ENCODE data around the gene TTC23L.

The TTC23L gene

DNA sequence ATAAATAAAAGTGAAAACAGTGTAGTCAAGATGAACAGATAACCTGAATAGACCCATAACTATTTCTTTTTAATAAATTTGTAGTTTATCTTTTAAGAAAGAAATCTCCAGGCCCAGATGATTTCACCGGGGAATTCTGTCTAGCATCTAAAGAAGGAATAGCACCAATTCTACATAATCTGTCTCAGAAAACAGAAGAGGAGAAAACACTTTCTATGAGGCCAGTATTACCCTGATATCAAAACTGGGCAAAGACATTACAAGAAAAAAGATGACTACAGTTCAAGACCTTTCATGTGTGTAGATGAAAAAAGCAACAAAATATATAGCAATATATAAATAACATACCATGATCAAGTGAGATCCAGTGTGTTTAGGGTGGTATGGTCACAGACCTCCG is 31.4 kb downstream of the TTC23L start:
- no peak for DNase-seq (ENCODE audit: low read depth)

DNA sequence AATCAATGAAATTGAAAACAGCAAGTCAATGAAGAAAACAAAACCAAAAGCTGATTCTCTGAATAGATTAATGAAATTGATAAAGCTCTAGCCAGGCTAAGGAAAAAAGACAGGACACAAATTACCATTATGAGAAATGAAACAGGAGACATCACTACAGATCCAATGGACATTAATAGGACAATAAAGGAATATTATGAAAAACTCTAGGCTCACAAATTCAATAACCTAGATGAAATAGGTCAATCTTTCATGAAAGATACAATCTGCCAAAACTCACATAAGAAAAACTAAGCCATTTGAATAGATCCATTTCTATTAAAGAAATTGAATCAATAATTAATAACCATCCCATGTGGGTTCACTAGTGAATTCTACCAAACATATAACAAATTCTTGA is 37.3 kb downstream of the TTC23L start:
- no peak for DNase-seq (ENCODE audit: low read depth)

DNA sequence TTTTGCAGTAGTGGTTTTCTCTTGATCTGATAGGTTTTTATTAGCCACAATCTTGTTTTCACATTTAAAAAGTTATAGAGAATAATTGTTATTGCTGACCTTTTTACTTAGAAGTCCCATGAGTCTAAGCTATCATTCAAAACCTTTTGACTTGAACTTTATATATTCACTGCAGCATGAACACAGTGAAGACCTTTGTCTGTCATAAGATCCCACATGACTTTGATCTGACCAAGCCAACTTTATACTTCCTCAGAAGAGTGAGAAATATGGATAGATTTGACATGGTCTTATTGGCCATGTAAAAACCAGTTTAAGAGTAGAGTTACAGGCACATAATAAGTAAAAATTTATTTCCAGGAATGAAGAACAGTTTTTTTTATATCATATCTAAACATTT is 42.3 kb downstream of the TTC23L start:
- DNase-seq (ENCODE audit: low read depth) = no peak

DNA sequence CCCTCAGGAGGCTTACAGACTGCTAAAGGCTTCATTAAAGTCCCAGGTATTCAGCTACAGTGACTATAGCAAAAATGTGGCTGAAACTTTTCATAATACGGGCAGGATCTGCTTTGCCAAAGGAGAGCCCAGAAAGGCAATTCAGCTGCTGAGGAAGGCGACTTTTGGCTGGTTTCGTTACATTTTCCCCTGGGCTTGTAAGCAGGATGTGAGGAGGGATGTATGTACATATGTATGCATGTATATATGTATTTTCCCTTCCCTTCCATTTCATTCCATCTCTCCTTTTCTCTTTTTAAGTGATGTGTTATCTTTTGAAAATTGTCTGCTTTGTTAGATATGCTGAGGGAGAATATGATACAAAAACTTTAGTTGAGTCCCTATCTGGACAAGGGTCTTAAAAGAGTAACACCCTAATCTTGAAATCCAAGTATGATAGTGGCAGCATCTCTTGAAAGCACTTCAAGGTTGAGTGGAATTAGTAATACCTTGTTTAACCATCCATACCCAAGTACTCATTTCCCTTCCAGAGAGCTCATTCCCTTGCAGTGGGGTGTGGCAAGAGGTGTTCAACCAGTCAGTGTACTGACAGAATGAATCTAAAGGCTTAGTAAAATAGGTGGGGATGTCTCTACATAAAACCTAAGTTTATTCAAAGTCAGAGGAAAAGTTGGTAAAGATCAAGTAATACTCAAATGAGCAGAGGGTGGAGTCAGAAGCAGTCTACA is 47.6 kb downstream of the TTC23L start:
- DNase-seq (ENCODE audit: low read depth) = no peak

DNA sequence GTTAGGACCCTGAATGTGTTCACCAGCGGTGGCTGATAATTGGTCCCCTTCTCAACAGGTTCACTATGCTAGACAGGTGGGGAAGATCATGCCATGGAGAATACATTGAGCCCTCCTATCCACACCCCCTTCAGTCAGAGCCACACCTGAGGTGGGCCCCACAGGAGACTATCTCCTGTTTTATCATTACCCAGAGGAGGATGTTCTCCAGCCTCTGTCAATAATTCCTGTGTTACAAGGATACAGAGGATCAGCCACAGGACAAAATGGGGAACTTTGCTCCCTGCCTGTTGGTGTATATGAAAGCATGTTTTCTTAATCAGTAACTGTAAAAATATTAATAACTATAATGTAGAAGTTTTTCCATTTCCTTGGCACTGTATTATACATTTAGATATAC is 50.4 kb downstream of the TTC23L start:
- DNase-seq (ENCODE audit: low read depth) = no peak

DNA sequence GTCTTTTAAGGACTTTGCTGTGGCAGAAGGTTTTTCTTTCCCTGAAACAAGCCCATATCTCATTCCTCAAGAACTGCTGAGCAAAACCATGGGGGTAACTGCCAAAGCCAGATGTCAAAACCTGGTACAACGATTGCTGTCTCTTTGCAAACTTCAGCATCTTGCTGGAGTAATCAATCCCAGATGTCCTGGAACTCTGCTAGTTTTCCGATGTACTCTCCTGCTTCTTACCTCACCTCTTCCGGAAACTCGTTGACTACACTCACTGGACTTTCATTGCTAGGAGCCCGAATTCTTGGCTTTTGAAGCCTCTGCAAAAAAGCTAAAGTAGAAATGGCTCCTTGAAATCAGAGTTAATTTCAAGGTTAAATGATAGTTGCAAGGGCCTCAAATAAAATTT is 53.0 kb downstream of the TTC23L start:
- DNase-seq (ENCODE audit: low read depth) = no peak

DNA sequence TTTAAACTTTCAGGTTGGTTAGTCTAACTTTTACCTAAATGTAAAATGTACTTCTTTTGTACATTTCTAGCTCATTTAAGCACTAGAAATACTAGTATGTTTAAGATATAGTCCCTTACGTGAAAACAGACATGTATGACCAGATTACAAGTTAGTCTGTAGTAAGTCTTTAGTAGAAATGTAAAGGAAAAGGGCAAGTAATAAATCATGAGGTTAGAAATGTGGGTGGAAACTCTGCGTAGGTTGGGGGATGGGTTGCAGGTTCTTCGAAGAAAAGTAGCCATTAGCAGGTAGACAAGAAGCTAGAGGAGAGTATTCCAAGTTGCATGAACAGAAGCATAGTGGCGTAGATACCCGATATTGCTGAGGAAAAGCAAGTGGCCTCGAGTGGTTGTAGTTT is 53.5 kb downstream of the TTC23L start:
- DNase-seq (ENCODE audit: low read depth) = no peak

DNA sequence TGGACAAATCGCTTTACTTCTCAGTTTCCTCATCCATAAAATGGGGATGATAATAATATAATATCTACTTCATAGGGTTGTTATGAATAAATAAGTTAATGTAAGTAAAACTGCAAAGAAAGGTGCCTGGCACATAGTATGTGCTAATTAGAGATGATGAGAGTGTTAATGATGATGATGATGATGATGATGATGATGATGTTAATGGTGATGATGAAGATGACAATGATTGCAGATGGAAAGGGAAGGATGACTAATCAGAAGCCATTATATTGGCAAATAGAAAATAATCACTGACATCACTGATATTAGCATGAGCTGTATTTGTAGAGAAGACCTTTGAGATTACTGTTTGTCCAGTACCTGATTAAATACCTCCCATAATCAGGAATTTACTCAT is 55.8 kb downstream of the TTC23L start:
- DNase-seq (ENCODE audit: low read depth) = no peak

DNA sequence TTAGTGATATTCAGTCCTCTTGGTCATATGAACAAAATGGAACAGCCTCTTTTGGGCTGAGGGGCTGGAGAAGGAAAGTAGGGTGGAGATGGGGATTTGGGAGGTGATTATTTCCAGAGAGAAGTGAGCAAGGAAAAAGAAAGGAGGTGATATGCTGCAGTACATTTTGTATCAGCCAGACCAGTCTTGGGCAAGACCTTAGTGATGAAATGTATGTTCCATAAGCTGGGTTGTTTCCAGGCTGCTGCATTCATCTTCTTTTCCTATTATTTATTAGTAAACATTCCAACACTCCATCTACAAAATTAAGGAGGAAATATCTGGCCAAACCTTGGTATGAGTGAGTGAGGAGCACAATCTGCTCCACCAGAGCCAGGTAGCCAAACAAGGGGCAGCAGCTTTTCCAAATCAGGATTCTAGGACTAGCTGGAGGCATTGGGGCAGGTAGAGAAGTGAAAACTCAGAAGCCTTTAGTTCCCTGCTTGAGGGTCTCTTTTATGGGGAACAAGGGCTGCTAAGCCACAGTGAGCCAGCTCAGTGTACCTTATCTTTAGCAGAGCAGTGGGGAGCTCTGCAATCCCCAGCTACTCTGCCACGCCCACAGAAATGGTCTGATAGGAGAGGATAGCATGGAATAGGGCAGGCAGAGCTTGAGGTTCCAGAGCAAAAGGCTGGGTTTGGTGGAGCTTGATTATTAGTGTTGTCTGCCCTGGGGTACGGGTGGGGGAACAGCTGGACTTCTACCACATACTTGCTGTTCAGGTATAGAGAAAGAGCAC is 56.9 kb downstream of the TTC23L start:
- no peak for DNase-seq (ENCODE audit: low read depth)

DNA sequence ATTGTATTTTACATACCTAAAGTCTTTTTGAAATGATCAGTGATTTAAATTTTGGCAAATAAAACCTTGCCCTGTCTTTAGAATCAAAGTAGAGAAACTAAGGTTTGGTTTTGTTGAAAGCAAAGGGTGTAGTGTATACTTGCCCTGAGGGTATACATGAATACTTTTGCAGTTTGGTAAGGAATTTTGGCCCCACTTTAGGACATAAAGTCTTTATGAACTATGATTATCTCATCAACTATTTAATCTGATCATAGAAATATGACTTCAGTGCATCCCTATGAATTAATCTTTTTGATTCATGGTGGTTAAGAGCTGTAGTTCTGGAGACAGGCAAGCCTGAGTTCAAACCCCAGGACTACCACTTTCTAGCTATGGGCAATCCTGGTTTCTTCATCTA is 58.7 kb downstream of the TTC23L start:
- no peak for DNase-seq (ENCODE audit: low read depth)

DNA sequence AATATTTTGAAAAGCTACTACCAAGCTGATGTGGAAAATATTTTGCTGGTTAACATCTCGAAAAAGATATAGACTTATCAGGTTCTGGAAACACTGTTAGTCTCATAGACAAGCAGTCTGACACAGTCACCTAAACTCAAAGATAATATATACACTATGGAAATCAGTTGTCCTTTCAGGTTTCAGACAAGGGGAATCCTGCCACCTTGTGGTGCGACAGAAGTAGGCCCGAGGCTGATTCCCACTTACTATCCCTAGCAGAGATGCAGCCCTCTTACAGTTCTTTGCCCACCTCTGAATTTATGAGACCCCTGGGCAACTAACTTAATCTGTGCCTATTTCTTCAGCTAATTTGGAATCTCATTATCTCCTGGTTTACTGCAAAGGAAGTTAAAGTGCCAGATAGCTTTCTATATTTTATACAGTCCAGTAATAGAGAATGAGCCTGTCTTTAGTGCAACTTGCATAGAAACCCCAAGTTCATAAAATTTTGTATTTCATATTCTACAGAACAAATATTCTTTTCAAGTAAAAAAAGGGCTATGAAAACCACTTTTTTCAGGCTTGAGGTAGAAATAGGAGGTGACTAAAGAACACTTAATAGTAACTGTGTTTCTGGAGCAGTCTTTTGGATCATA is 59.4 kb downstream of the TTC23L start:
- DNase-seq (ENCODE audit: low read depth) = peak; percentile 46

DNA sequence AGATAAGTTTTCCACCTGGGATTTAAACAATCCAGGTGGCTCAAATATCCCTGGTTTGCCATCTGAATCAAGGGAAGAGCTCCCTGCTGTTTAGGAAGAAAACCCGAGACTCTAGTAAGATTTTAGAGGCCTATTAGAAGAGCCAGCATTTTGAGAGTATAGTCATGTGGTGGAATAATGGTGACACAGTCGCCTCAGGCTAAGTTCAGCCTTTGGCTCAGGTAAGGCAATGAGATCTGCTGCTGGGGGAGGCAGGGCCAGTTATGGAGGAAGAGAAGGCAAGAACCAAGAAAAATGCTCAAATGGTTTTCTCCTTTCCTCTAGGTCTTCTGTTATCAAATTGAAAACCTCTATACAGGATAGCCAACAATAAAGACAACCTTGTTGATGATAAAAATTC is 60.1 kb downstream of the TTC23L start:
- DNase-seq (ENCODE audit: low read depth) = no peak

DNA sequence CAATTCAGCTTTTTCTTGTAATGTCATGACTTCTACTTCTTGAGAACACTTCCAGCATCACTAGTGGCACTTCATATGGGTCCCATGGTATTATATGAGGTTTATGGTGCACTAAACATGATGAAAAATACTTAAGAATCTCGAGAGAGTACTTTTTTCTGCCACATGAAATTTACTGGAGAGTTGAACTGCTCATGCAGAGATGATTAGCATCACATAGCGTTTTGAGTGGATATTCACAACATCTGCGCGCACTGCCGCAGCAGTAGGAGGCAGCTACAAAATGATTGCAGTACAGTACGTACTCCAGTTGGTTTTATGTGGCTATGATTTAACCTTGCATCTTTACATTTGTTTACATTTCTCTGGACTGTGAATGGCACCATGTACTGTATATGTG is 61.7 kb downstream of the TTC23L start:
- DNase-seq (ENCODE audit: low read depth) = no peak

DNA sequence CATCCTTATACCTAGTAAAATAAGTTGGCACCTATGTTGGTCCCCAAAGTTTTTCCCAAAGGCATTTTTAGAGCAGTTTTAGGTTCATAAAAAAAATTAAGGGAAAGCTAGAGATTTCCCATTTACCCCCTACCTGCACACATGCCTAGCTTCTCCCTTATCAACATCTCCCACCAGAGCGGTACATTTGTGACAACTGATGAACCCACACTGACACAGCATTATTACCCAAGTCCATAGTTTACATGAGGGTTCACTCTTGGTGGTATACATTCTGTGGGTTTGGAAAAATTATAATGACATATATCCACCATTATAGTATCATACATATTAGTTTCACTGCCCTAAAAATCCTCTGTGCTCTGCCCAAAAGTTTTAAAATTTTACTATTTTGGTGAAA is 64.3 kb downstream of the TTC23L start:
- no peak for DNase-seq (ENCODE audit: low read depth)

DNA sequence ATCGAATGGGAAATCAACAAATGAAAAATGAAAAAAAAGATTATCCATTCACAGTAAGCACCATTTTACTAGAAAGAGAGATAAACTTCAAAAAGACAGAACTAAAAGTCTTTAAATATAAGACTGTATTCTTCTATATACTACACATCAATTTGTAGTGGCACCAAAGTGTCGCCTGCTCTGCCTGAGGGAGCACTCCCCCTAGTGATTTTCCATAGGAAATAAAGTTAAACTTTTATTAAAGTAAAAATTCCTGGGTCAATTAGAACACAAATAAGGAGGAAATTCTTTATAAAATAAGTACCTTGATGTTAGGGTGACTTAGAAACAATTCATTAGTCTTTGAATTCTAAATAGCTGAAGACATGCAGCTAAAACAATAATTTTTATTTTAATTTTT is 66.6 kb downstream of the TTC23L start:
- no peak for DNase-seq (ENCODE audit: low read depth)

DNA sequence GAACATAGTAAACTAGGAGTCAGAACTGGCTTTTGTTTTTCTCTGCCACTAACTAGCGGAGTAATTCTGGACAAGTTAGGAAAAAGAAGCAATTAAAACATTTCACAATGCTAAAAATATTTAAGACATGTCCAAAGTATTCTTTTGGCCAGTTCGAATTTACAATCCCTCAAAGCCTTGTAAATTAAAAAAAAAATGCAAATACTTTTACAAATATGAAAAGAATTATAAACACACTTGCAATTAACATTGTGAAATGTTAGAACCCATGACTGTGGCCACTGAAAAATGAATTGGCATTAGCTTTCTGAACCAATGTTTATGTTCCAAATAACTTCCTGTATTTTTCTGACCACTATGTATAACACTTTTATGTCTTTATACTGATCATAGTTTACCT is 74.1 kb downstream of the TTC23L start:
- DNase-seq (ENCODE audit: low read depth) = no peak

DNA sequence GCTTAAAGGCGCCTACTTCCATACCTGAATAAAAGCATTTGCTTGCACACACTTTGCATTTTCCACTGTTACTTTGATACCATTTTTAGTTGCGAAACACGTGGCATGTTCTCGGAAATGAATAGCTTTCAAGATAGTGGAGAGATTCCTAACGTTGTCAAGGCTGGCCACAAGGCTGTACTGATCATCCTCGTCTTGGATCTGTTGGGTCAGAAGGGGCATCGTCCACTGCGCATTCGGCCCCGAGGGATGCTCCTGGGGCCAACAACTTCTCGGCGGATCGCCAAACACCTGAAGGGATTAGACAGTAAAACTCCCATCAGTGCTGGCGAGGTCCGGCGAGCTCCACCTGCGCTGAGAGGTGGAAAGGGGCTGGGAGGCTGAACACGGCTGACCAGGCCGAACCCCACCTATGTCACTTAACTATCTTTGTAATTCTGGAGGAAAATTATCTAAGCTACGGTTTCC is 75.7 kb downstream of the TTC23L start:
- no peak for DNase-seq (ENCODE audit: low read depth)

DNA sequence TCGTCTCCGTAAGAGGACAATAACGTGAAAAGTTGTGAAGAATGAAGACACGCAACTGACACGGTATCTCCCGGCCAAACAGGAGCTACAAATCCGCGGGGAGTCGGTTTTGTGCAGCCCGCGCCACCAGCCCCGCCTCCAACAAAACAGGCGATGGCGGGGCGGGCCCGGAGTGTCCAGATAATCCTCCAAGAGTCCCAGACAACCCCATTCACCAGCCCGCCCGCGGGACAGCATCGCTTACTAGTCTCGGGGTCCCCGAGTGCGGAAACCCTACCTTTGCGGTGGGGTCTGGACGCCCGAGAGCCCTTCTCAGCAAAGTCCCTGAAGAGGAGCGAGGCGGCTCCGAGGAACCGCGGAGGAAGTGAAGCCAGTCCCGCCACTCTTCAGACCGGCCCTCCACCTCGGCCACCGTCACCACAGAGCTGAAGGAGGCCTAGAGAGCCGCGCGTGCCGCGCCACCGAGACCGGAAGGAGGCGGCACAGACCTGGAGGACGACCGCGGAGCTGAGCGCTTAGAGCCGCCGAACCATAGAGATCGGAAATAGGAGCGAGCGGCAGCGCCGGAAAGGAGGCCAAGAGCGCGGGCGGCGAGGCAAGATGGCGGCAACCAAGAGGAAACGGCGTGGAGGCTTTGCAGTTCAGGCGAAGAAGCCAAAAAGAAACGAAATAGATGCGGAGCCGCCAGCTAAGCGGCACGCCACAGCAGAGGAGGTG is 76.3 kb downstream of the TTC23L start, which contains the start of the genes BRIX1 and RAD1:
Gene BRIX1 (plus strand): TSS at position 573 of the 717 bp plus-strand sequence. CDS start 28 bp downstream, at position 601.
Gene RAD1 (minus strand): TSS at position 366 of the 717 bp plus-strand sequence. CDS start 612 bp downstream, outside the sequence.
- peak; percentile 94 for DNase-seq (ENCODE audit: low read depth)

DNA sequence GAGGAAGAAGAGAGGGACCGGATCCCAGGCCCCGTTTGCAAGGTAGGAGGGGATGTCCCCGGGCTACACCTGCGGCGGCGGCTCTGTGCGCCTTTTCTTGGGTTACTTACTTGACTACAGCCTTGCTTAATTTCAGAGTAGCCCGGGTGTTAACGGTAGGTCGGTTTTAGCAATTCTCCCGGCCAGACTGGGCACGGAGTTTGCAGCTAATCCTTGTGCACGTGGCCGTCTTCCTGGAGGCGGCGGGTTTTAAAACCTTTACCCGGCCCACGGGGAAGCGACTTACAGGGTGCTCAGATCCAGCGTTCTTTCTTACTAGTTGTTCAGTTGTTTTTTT is 76.9 kb downstream of the TTC23L start:
- peak; percentile 11 for DNase-seq (ENCODE audit: low read depth)

DNA sequence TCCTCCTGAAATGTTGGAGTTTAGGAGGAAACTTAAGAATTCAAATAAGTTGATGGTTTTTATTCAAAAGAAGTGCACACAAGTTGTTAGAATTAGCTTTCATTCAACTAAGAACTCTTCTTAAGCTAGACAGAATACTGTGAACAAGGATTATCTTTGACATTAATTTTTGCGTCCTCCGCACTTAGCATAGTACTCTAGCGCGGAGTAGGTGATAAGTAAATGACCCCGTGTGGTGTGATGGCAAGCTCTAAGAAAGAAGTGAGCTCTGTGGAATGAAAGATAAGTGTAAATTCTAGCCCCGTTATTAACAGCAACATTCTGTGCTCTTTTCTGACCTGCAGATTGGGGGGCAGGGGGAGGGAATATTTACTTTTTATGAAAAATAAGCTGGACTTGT is 77.6 kb downstream of the TTC23L start:
- no peak for DNase-seq (ENCODE audit: low read depth)

DNA sequence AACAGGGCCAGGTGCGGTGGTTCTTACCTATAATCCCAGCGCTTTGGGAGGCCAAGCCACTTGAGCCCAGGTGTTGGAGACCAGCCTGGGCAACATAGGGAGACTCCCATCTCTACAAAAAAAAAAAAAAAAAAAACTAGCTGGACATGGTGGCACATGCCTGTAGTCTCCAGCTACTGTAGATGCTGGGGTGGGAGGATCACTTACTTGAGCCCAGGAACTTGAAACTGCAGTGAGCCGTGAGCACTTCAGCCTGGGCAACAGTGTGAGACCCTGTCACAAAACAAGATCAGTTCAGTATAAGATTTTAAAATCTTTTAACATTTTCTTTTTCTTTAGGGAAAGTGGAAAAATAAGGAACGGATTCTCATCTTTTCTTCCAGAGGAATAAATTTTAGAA is 79.1 kb downstream of the TTC23L start:
- DNase-seq (ENCODE audit: low read depth) = no peak

DNA sequence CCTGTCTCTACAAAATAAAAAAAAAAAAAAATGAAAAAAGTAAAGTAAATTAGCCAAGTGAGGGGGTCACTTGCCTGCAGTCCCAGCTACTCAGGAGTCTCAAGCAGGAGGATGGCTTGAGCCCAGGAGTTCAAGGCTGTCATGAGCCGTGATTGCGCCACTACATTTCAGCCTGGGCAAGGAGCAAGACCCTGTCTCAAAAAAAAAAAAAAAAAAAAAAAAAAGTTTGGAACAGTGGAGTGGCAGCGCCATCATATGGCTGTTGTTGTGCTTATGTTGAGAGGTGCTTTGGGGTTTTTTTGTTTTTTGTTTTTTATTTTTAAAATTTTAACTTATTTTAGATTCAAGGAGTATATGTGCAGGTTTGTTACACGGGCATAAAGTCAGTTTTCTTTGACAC is 80.1 kb downstream of the TTC23L start:
- DNase-seq (ENCODE audit: low read depth) = no peak

Measured in activated T-cell treated with anti-CD3 and anti-CD28 coated beads for 24 hours (primary cell).